SKM-1 treated with dmso at 0.1 percent for 144 hours (cell line): ENCODE results near the gene HLCS.
"Not testable (repeated sequence)": the region's sequence is repeated elsewhere in the genome, so short reads cannot be mapped to it uniquely, and the experiment has no call there.

Experiments used
- DNase-seq: peaks from one replicate; lab custom pipeline; 2025; ENCODE audit not compliant: unreplicated experiment; lab: John Stamatoyannopoulos, UW

Gene HLCS

GRCh38 chr21:36959020-36959835 lies 7.2 kb downstream of the HLCS start:
- no peak for DNase-seq

GRCh38 chr21:36955783-36956182 lies 10.7 kb downstream of the HLCS start:
- no peak for DNase-seq

DNA sequence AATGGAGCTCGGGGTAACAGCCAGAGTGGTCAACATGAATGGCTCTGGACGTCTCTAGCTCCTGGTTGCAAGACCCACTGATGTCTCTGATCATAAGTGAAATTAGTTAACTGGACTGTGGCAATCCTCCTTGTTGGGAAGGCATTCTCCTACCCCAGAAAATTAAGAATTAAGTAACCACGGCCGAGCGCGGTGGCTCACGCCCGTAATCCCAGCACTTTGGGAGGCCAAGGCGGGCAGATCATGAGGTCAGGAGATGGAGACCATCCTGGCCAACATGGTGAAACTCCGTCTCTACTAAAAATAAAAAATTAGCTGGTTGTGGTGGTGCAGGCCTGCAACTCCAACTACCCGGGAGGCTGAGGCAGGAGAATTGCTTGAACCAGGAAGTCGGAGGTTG lies 14.1 kb downstream of the HLCS start:
- DNase-seq: not testable (repeated sequence)

- DNase-seq: no peak
Measured at GRCh38 chr21:36949171-36950141, 17.0 kb downstream of the HLCS start.

GRCh38 chr21:36948686-36949085 lies 17.8 kb downstream of the HLCS start:
- no peak for DNase-seq

DNA sequence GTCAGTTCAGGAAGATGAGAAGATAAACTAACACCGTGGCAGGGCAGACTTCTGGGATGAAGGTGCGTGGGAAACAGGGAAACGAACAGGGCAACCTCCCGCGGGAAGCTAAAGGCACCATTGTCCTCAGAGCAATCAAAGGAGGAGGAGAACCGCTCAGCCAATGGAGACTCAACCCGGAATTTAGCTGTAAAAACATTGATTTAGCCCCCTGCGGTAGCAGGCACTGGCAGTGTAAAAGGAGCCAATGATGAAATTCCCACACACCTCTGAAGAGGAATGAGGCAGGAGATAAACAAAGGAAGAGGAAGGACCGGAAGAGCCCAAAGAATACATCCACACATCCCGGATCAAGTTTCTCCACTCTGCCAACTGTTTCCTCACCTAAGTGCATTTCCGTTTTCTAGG lies 19.5 kb downstream of the HLCS start:
- no peak for DNase-seq

- DNase-seq: no peak
Measured at GRCh38 chr21:36945496-36946138, 20.9 kb downstream of the HLCS start.

- DNase-seq: no peak
Measured at GRCh38 chr21:36936361-36937135, 29.9 kb downstream of the HLCS start.

- no peak for DNase-seq
Measured at GRCh38 chr21:36934864-36935420, 31.5 kb downstream of the HLCS start.

DNA sequence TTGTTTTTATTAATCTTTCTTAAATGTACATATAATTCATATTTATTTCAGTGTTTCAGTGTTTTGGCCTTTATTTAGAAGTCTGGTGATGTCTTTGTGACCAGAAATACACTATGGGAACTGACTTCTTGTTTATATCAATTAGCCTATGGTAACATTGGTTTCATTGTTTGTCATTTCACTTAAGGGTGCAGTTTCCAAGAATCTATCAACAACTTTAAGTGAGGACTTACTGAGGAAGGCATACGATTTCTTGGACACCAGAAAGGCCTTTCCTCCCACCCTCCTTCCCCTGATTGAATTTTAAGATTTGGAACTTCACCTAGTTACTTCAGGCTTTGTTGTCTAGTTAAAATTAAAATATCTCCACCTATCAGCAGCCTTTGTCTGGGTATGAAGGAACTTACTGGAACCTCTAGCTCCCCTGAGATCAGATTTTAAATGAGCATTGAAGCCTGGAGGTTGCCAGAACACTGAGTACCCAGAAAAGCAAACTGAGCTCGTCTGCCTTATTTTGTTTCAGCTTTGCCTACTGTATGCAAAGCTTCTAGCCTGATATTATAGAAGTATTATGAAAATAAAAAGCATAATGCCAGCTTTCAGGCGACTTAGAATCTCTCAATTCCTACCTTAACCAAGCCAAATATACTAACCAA lies 34.2 kb downstream of the HLCS start:
- no peak for DNase-seq

GRCh38 chr21:36929622-36930021 lies 36.8 kb downstream of the HLCS start:
- no peak for DNase-seq

- DNase-seq: no peak
Measured at GRCh38 chr21:36928960-36929359, 37.5 kb downstream of the HLCS start.

GRCh38 chr21:36927719-36928117 lies 38.8 kb downstream of the HLCS start:
- peak; percentile 32 for DNase-seq

DNA sequence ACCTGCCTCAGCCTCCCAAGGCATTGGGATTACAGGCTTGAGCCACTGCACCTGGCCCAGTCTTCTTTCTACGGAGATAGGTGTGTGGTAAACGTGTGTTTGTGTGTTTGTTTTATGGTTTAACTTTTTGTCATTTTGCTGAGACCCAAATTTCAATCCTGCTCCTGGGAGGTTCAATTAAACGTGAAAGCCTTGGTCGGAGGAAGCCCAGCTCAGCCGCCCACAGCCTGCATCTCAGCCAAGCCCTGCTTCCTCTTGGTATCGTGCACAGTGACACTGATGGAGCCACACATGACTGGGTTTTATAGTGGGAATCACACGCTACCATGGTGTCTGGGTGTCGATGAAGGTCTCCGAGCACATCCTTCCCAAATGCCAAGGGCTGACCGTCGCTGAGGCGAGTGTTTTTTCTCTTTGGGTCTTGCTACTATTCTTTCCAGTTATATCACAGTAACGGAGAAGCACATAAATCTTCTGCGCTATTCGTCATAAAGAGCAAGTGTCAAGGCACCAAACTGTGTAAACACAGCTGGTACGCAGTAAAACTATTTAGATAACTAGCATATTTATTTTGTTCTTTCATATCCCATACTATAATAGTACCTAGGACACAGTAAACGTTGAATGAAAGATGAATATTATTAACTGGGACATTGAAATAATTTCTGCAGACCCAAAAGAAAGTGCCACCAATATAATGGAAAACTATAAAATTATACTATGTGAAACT lies 39.3 kb downstream of the HLCS start:
- DNase-seq: no peak

DNA sequence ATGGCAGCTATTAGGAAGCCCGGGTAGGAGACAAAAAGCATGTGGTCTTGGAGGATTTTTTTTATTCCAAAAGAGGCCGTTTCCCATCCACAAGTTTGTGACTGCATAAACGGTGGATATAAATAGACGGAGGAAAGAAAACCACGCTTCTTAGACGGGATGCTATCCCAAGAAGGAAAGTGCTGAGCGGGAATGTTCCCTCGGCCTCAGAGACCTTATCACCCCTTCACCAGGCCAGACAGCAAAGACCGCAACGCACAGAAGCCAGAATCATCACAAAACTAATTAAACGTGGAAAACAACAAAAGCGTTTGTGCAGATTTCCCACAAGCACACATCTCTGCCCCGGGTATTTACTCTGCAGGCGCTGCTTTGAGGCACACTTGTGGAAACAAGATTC lies 43.2 kb downstream of the HLCS start:
- no peak for DNase-seq

- no peak for DNase-seq
Measured at GRCh38 chr21:36922861-36923260, 43.6 kb downstream of the HLCS start.

DNA sequence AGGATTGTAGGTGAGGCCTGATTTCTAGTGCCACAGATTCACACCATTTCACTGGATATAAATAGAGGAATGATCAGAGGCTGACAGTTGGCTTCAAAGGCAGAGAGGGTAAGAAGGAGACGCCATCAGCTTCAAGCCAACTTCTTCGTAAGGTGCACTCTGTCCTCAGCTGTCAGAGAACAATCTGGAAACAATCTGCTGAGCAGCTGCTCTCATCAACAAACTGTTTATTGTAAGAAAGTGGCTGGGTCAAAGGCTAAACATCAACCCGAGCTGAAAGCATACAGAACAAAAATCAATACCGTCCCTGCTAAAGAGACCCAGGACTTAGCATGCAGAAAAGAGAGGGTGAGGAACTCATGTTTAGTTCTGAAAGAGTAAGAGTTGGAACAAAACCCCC lies 48.2 kb downstream of the HLCS start:
- no peak for DNase-seq

- DNase-seq: no peak
Measured at GRCh38 chr21:36917471-36918158, 48.9 kb downstream of the HLCS start.

GRCh38 chr21:36916718-36917117 lies 49.8 kb downstream of the HLCS start:
- DNase-seq: no peak
